Measurements from ENCODE around the gene SLC25A41.

SLC25A41 gene

GRCh38 chr19:6425732-6426620, 7.6 kb downstream of the SLC25A41 start:
- DNase-seq, result no peak

- peak; percentile 99 for DNase-seq
These were observed 8.4 kb downstream of the SLC25A41 start for GRCh38 chr19:6424939-6425731.

- peak; percentile 39 for DNase-seq
These were observed 9.2 kb downstream of the SLC25A41 start, which contains the start of gene KHSRP for GRCh38 chr19:6424195-6424938. KHSRP (minus strand) TSS chr19:6424811; CDS start chr19:6424701, 110 bp downstream.

- DNase-seq, result peak; percentile 49
These were observed 9.9 kb downstream of the SLC25A41 start for GRCh38 chr19:6423499-6424194.

GRCh38 chr19:6421075-6422014, 12.2 kb downstream of the SLC25A41 start:
- DNase-seq, result no peak

- no peak for DNase-seq
These were observed 15.0 kb downstream of the SLC25A41 start for GRCh38 chr19:6418562-6418932.

- no peak for DNase-seq
These were observed 15.6 kb downstream of the SLC25A41 start for GRCh38 chr19:6417713-6418561.

- no peak for DNase-seq
These were observed 16.7 kb downstream of the SLC25A41 start for GRCh38 chr19:6416658-6417405.

GRCh38 chr19:6415591-6416190, 17.9 kb downstream of the SLC25A41 start:
- DNase-seq, result no peak

- no peak for DNase-seq
These were observed 18.6 kb downstream of the SLC25A41 start for GRCh38 chr19:6414793-6415590.

- no peak for DNase-seq
These were observed 19.6 kb downstream of the SLC25A41 start for GRCh38 chr19:6413721-6414643.

- DNase-seq, result no peak
These were observed 20.3 kb downstream of the SLC25A41 start for GRCh38 chr19:6413291-6413690.

GRCh38 chr19:6412447-6413091, 21.0 kb downstream of the SLC25A41 start:
- DNase-seq, result peak; percentile 50

GRCh38 chr19:6412061-6412446, 21.5 kb downstream of the SLC25A41 start:
- DNase-seq, result no peak

GRCh38 chr19:6409346-6409745, 24.2 kb downstream of the SLC25A41 start:
- DNase-seq, result no peak

GRCh38 chr19:6406401-6406800, 27.2 kb downstream of the SLC25A41 start:
- no peak for DNase-seq

Measured in activated naive CD4-positive, alpha-beta T cell treated with Interleukin-2 at 50 U/mL for 16 hours (primary cell).